ENCODE measurements around the gene AICDA. TPM values are rescaled to one million over a fixed set of nuclear protein-coding genes. Genes with fewer than 3 reads are reported as not detected.
A peak's percentile ranks its signal among the peaks of the same experiment; 100 is the strongest.

AICDA gene
- total and polyA plus RNA-seq, 4 donors = 0.28 TPM; not detected in 3

GRCh38 chr12:8593246-8593645 lies 19.4 kb downstream of the AICDA start:
- no peaks in the 10 kb centered on the region for H3K27me3 ChIP-seq (ENCODE audit: control insufficient read depth in 4 of 4, insufficient read depth in 4 of 4, low read length in 3 of 4)
- H3K36me3 ChIP-seq (ENCODE audit: control insufficient read depth in 4 of 4, insufficient read depth in 3 of 4, low read depth in 1 of 4, low read length in 3 of 4) = no peaks in the 10 kb centered on the region
- H3K9ac ChIP-seq (ENCODE audit: low read depth in 1 of 2, low read length in 2 of 2) = no peak overlapping the region
- DNase-seq (ENCODE audit: low spot score) = no peak
- WGBS = 91% methylated on average over 2 of the region's 2 CpGs
- TF ChIP-seq EGR1 (IDR thresholded peaks at IDR 0.05; ENCODE audit: low read depth in 2 of 2) (no peak), HNF4A (conservative IDR thresholded peaks at IDR 0.05) (no peak), JUND (IDR thresholded peaks at IDR 0.05) (no peak)
- no peak overlapping the region for H3K4me3 ChIP-seq (ENCODE audit: low read depth in 1 of 3, low read length in 3 of 3)
- peaks cover 0 to 8% (median 2%) of the 10 kb centered on the region in 4 donors for H3K4me1 ChIP-seq (ENCODE audit: control insufficient read depth in 4 of 4, insufficient read depth in 4 of 4, low read length in 3 of 4)
- H3K27ac ChIP-seq (ENCODE audit: low read depth in 1 of 2, low read length in 2 of 2) = no peak overlapping the region
- H3K9me3 ChIP-seq (ENCODE audit: control insufficient read depth in 4 of 4, low read length in 3 of 4) = no peaks in the 10 kb centered on the region

GRCh38 chr12:8590842-8591545 lies 21.7 kb downstream of the AICDA start:
- peak; percentile 38 for DNase-seq (ENCODE audit: low spot score)
- Histone ChIP-seq H3K4me1 (ENCODE audit: control insufficient read depth in 4 of 4, insufficient read depth in 4 of 4, low read length in 3 of 4) (peaks cover 0 to 8% (median 2%) of the 10 kb centered on the region in 4 donors), H3K4me3 (ENCODE audit: low read depth in 1 of 3, low read length in 3 of 3) (no peak overlapping the region), H3K9ac (ENCODE audit: low read depth in 1 of 2, low read length in 2 of 2) (no peak overlapping the region), H3K27ac (ENCODE audit: low read depth in 1 of 2, low read length in 2 of 2) (no peak overlapping the region), H3K27me3 (ENCODE audit: control insufficient read depth in 4 of 4, insufficient read depth in 4 of 4, low read length in 3 of 4) (no peaks in the 10 kb centered on the region), H3K9me3 (ENCODE audit: control insufficient read depth in 4 of 4, low read length in 3 of 4) (no peaks in the 10 kb centered on the region), H3K36me3 (ENCODE audit: control insufficient read depth in 4 of 4, insufficient read depth in 3 of 4, low read depth in 1 of 4, low read length in 3 of 4) (no peaks in the 10 kb centered on the region)
- 39% methylated on average over 10 of the region's 10 CpGs for WGBS
- TF ChIP-seq YY1 (IDR thresholded peaks at IDR 0.05) = no peak
- TF ChIP-seq ZBTB33 (IDR thresholded peaks at IDR 0.05) = no peak
- no peak for TF ChIP-seq RAD21 (IDR thresholded peaks at IDR 0.05)
- TF ChIP-seq JUND (IDR thresholded peaks at IDR 0.05) = no peak
- no peak for TF ChIP-seq EGR1 (IDR thresholded peaks at IDR 0.05; ENCODE audit: low read depth in 2 of 2)
- TF ChIP-seq FOXA2 (IDR thresholded peaks at IDR 0.05) = no peak
- TF ChIP-seq NR2F2 (IDR thresholded peaks at IDR 0.05) = no peak
- TF ChIP-seq TAF1 (conservative IDR thresholded peaks at IDR 0.05) = no peak
- TF ChIP-seq CTCF (IDR thresholded peaks at IDR 0.05; ENCODE audit: low read depth, low read length, missing input control) = no peak
- peak in 1 of 2 donors; percentile 24 for TF ChIP-seq RXRA (IDR thresholded peaks at IDR 0.05)
- TF ChIP-seq HNF4A (conservative IDR thresholded peaks at IDR 0.05) = peak; percentile 63 to 66
- no peak for TF ChIP-seq REST (IDR thresholded peaks at IDR 0.05)
- no peak for TF ChIP-seq GABPA (IDR thresholded peaks at IDR 0.05 in 1 of 2, conservative IDR thresholded peaks at IDR 0.05 in 1 of 2)
